GM20000 (cell line): ENCODE measurements around the gene PACRG.

Experiments used
- DNase-seq: peaks from one replicate; pipeline ENCODE4 v3.0.0; 2012; ENCODE audit warnings: low spot score
- CTCF ChIP-seq: IDR thresholded peaks from 2 replicates; pipeline ENCODE4 v1.5.1; 2012; ENCODE audit warnings: mild to moderate bottlenecking, control low read depth; ENCODE audit errors: extremely low read depth, missing control alignments

The PACRG gene

DNA sequence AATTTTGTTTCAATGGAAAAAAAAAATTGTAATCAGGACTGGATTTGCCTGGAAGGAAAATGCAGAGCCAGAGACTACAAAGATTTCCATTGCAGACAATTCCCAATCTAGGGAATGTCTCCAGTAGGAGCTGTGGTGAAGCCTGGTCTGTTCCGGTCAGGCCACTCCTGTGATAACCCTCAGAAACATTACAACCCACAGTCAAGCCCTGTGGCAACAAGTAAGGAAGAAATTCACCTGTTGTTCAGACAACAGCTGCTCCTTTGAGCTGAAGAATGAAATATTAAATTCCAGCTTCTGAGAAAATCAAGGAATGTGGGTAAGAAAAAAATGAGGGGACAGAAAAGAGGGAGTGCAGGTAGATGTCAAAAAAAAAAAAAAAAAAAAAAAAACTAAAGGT lies 8.2 kb upstream of the PACRG start:
- DNase-seq = no peak
- TF ChIP-seq CTCF = no peak

- no peak for TF ChIP-seq CTCF
- DNase-seq = no peak
Measured at GRCh38 chr6:162721404-162721687, 6.4 kb upstream of the PACRG start.

GRCh38 chr6:162722226-162722625 lies 5.5 kb upstream of the PACRG start:
- DNase-seq = no peak
- TF ChIP-seq CTCF = no peak

DNA sequence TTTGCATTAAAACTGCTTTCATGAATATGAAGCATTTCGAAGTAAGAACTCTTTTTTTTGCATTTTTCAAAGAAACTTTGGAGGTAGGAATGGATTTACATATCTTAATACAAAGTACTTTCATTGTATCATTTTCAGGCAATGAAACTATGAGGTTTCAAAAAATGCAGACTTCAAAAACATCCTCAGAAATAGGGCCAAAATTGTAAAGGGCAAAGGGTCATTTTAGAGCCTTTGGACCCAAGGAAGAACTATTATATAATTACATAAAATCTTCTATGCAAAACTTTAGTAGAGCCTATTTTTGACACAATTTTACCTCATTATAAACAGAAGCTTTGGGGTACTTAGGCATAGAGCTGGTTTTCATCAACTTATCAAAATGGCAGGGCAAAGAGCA lies 5.1 kb upstream of the PACRG start:
- TF ChIP-seq CTCF = no peak
- no peak for DNase-seq

DNA sequence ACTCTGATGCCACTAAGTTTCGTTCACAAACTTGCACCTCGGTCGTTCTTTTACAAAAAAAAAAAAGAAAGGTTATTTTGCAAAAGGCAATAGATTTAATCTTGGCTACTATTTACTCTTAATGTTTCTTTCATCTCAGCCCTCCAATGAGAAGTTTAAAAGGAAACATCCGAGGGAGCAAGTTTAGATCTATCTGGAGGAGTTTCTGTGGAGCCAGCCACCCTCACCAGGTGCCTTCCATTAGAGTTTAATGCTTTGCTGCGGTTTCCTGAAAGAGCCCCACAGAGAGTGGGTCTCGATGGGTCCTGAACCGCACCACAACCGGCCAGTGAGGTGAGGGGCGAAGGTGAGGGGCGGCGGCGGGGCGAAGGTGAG lies 840 bp upstream of the PACRG start:
- no peak for TF ChIP-seq CTCF
- DNase-seq = no peak

DNA sequence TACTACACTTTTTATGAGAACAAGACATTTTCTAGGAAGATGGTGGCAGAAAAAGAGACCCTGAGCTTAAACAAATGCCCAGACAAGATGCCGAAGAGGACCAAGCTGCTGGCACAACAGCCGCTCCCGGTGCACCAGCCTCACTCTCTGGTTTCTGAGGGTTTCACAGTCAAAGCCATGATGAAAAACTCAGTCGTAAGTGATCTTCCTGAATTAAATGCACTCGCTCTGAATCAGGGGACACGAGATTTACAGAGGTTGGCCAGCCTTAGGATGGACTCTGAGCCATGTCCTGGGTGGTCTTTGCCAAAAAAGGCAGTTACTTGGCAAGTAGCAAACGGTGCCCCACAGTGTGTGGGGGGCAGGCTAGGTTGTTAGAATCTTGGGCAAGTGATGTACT lies 423 bp downstream of the PACRG start:
- no peak for TF ChIP-seq CTCF
- no peak for DNase-seq

DNA sequence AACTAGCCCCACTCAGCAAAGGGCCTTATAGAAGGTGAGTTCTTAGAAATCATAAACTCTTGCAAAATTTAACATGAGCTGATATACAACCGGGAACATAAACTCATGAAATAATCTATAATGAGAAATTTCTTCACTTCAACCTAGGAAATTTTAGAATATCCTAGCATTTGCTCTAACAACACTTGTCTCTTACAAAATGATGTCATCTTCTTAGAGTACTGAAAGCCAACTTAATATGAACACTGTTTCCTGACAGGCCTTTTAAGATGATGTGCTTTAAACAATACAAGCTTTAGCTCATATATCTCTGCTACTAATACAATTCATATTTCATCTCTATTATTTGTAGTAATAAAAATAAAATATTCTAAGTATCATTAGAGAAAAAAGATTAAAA lies 932 bp downstream of the PACRG start:
- no peak for DNase-seq

More for the DNA sequence above, 932 bp downstream of the PACRG start:
- TF ChIP-seq CTCF = no peak
